CD4-positive, alpha-beta T cell (primary cell): ENCODE data around the gene ARIH1. TPM values are rescaled to one million over a fixed set of nuclear protein-coding genes. Genes with fewer than 3 reads are reported as not detected.

ENCODE experiments used
- ATAC-seq: fragments of 200-7000 bp; cut with Tn5 transposase; one replicate; pipeline ENCODE4 v1.10.0; 2022; ENCODE audit warnings: mild to moderate bottlenecking; ENCODE audit not compliant: poor library complexity
- CTCF ChIA-PET: fragments of 350-600 bp; sonication (Branson Sonifier 250); formaldehyde crosslinking; loops from one replicate; lab custom pipeline; 2021; ENCODE audit warnings: antibody characterized with exemption, inconsistent platforms; lab: Charles Lee
- POLR2A ChIA-PET: fragments of 350-600 bp; sonication (Branson Sonifier 250); formaldehyde crosslinking; loops from one replicate; lab custom pipeline; 2021; ENCODE audit warnings: antibody characterized with exemption, inconsistent platforms; lab: Charles Lee
- DNase-seq, 14 experiments: peaks; one replicate each; pipeline ENCODE4 v3.0.0-alpha.2; 2013 to 2020; ENCODE audit warnings: mixed read lengths in 2 of 14
- H3K27ac ChIP-seq, 2 donors: one replicate each; pipeline versions ENCODE4 v1.5.1 to v1.7.0; 2013; ENCODE audit warnings: low read length in 2 of 2, low read depth in 1 of 2, mild to moderate bottlenecking in 1 of 2
- H3K27me3 ChIP-seq, 2 experiments: 1 replicate in 1 of 2; 2 replicates in 1 of 2; pipeline versions ENCODE4 v1.6.1 to v1.7.0; 2013; ENCODE audit warnings: low read length in 2 of 2, control low read depth in 1 of 2, mild to moderate bottlenecking in 1 of 2, moderate library complexity in 1 of 2; ENCODE audit not compliant: insufficient read depth in 2 of 2, control insufficient read depth in 1 of 2
- H3K36me3 ChIP-seq: one replicate; pipeline ENCODE4 v1.6.1; 2013; ENCODE audit warnings: low read length, control low read depth; ENCODE audit not compliant: insufficient read depth
- H3K4me1 ChIP-seq: one replicate; pipeline ENCODE4 v1.6.1; 2013; ENCODE audit warnings: low read length, control low read depth; ENCODE audit not compliant: insufficient read depth
- H3K4me3 ChIP-seq: one replicate; pipeline ENCODE4 v1.5.1; 2013; ENCODE audit warnings: mild to moderate bottlenecking, low read length, moderate library complexity
- H3K9me3 ChIP-seq, 2 experiments: 1 replicate in 1 of 2; 2 replicates in 1 of 2; pipeline versions ENCODE4 v1.6.1 to v1.7.0; 2013; ENCODE audit warnings: low read length in 2 of 2, mild to moderate bottlenecking in 2 of 2, control low read depth in 1 of 2, moderate library complexity in 1 of 2; ENCODE audit not compliant: control insufficient read depth in 1 of 2, insufficient read depth in 1 of 2
- H3K27ac Mint-ChIP-seq: one replicate; pipeline ENCODE4 v1.8.0; 2020; ENCODE audit warnings: mixed read lengths
- H3K27me3 Mint-ChIP-seq: one replicate; pipeline ENCODE4 v1.8.0; 2021; ENCODE audit warnings: mixed read lengths
- H3K36me3 Mint-ChIP-seq: one replicate; pipeline ENCODE4 v1.8.0; 2021; ENCODE audit warnings: low read depth, mixed read lengths
- H3K4me1 Mint-ChIP-seq: one replicate; pipeline ENCODE4 v1.8.0; 2021; ENCODE audit warnings: low read depth, mixed read lengths
- H3K4me3 Mint-ChIP-seq: one replicate; pipeline ENCODE4 v1.8.0; 2020; ENCODE audit warnings: mild to moderate bottlenecking, mixed read lengths
- H3K9me3 Mint-ChIP-seq: one replicate; pipeline ENCODE4 v1.8.0; 2020; ENCODE audit warnings: mixed read lengths
- intact Hi-C, 2 experiments: fragments of 100-400 bp; cut with DNase I in 1 of 2; cut with micrococcal nuclease in 1 of 2; formaldehyde crosslinking; loops; one replicate each; pipeline versions ENCODE4 v1.15.1 to v1.9.0; 2023 to 2025; cut with DNase I, micrococcal nuclease
- total RNA-seq, 174 experiments: library from RNA in 2 of 174; stranded (reverse) in 2 of 174; gene quantifications; one replicate each; pipeline ENCODE4 v1.2.3 and lab custom pipeline; 2021 to 2026
- TF ChIP-seq, protein P1 (sequence below): fragments of 200-600 bp; IDR thresholded peaks from one replicate; pipeline ENCODE4 v1.8.0; 2022; ENCODE audit warnings: antibody characterized with exemption, mild to moderate bottlenecking

ARIH1 gene
- total RNA-seq, 2 experiments from 2014 or later: 281 to 283 TPM

DNA sequence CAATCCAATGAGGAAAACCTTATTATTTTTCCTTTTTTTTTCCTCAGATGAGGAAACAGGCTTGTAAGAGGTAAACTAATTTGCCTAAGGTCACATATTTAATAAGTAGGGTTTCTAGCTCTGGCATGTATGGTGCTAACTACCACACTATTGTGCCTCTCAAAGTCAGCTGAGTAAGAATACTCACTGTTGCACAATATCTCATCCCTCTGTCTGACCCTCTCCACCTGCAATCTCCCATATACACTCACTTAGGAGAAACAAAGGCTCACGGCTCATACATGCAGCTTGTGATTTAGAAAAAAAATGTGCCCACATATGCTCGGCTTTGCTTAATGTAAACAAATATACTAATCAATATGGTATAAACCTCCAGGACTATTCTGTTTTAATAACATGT is 10.4 kb upstream of the ARIH1 start:
- no peak overlapping the region for H3K27ac ChIP-seq
- peaks cover 9% of the 10 kb centered on the region for H3K4me1 ChIP-seq
- H3K4me3 ChIP-seq: no peak overlapping the region
- TF ChIP-seq, protein P1, sequence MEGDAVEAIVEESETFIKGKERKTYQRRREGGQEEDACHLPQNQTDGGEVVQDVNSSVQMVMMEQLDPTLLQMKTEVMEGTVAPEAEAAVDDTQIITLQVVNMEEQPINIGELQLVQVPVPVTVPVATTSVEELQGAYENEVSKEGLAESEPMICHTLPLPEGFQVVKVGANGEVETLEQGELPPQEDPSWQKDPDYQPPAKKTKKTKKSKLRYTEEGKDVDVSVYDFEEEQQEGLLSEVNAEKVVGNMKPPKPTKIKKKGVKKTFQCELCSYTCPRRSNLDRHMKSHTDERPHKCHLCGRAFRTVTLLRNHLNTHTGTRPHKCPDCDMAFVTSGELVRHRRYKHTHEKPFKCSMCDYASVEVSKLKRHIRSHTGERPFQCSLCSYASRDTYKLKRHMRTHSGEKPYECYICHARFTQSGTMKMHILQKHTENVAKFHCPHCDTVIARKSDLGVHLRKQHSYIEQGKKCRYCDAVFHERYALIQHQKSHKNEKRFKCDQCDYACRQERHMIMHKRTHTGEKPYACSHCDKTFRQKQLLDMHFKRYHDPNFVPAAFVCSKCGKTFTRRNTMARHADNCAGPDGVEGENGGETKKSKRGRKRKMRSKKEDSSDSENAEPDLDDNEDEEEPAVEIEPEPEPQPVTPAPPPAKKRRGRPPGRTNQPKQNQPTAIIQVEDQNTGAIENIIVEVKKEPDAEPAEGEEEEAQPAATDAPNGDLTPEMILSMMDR: no peak
- H3K27ac Mint-ChIP-seq: no peak overlapping the region
- no peaks in the 10 kb centered on the region for H3K27me3 Mint-ChIP-seq
- ChIA-PET CTCF (interaction anchor here (5.3 kb wide), 1 partner anchor 11 kb away, joined by 41 read pairs; the partner anchor contains the start of gene ARIH1), POLR2A (interaction anchor here (0.9 to 2.6 kb wide), 2 partner anchors 10 to 67 kb away, joined by 3 to 13 read pairs; partner anchors contain the start of gene ARIH1)
- peak overlapping the region; percentile 54 for H3K4me3 Mint-ChIP-seq
- no peaks in the 10 kb centered on the region for H3K36me3 ChIP-seq
- H3K4me1 Mint-ChIP-seq: peaks cover 8% of the 10 kb centered on the region
- no peaks in the 10 kb centered on the region for H3K27me3 ChIP-seq
- no peak for DNase-seq
- ATAC-seq: no peak
- no peaks in the 10 kb centered on the region for H3K9me3 Mint-ChIP-seq
- no peaks in the 10 kb centered on the region for H3K9me3 ChIP-seq
- intact Hi-C loops: no loop called here
- H3K36me3 Mint-ChIP-seq: no peaks in the 10 kb centered on the region

DNA sequence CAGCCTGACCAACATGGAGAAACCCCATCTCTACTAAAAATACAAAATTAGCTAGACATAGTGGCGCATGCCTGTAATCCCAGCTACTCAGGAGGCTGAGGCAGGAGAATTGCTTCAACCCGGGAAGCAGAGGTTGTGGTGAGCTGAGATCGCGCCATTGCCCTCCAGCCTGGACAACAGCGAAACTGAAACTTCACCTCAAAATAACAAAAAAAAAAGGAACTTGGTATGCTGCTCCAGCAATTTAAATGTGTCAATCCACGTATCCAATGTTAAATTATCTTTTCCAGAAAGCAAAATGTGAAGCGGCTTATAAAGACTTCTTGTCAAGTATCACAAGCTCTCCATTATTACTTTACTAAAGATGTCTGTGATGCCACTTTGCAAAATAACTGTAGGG is 9.9 kb upstream of the ARIH1 start:
- H3K4me1 ChIP-seq: peaks cover 9% of the 10 kb centered on the region
- H3K27ac ChIP-seq: no peak overlapping the region
- ChIA-PET POLR2A (interaction anchor here (0.9 to 2.6 kb wide), 3 partner anchors 9 to 89 kb away, joined by 3 to 13 read pairs (median 3); partner anchors contain the start of genes ARIH1 and HEXA), CTCF (interaction anchor here (5.3 kb wide), 1 partner anchor 10 kb away, joined by 41 read pairs; the partner anchor contains the start of gene ARIH1)
- no peak for ATAC-seq
- H3K27ac Mint-ChIP-seq: no peak overlapping the region
- H3K27me3 ChIP-seq: no peaks in the 10 kb centered on the region
- DNase-seq: no peak
- no peak overlapping the region for H3K4me3 ChIP-seq
- H3K4me1 Mint-ChIP-seq: peaks cover 8% of the 10 kb centered on the region
- TF ChIP-seq, protein P1: no peak
- H3K27me3 Mint-ChIP-seq: no peaks in the 10 kb centered on the region
- H3K36me3 Mint-ChIP-seq: no peaks in the 10 kb centered on the region
- H3K9me3 Mint-ChIP-seq: no peaks in the 10 kb centered on the region
- no peaks in the 10 kb centered on the region for H3K9me3 ChIP-seq
- intact Hi-C loops: no loop called here
- no peaks in the 10 kb centered on the region for H3K36me3 ChIP-seq
- peak overlapping the region; percentile 7 for H3K4me3 Mint-ChIP-seq

- CTCF ChIA-PET: interaction anchor here (0.6 kb wide), 1 partner anchor 240 kb away, joined by 3 read pairs; no protein-coding TSS in a partner anchor
- TF ChIP-seq, protein P1: no peak
- no peak for ATAC-seq
- H3K4me3 ChIP-seq: no peak overlapping the region
- intact Hi-C loops: no loop called here
- H3K9me3 ChIP-seq: no peaks in the 10 kb centered on the region
- no peaks in the 10 kb centered on the region for H3K27me3 Mint-ChIP-seq
- peaks cover 7% of the 10 kb centered on the region for H3K4me1 ChIP-seq
- no peaks in the 10 kb centered on the region for H3K27me3 ChIP-seq
- H3K27ac ChIP-seq: no peak overlapping the region
- peaks cover 6% of the 10 kb centered on the region for H3K36me3 Mint-ChIP-seq
- no peak overlapping the region for H3K27ac Mint-ChIP-seq
- H3K9me3 Mint-ChIP-seq: no peaks in the 10 kb centered on the region
- no peak for DNase-seq
- H3K4me1 Mint-ChIP-seq: peaks cover 20% of the 10 kb centered on the region
- no peak overlapping the region for H3K4me3 Mint-ChIP-seq
- H3K36me3 ChIP-seq: no peaks in the 10 kb centered on the region
- POLR2A ChIA-PET: no interaction called here
These were observed 6.0 kb upstream of the ARIH1 start for GRCh38 chr15:72468103-72468502.
